ENCODE results near the gene AGFG2. TPM values are rescaled to one million over a fixed set of nuclear protein-coding genes. Genes with fewer than 3 reads are reported as not detected.
A peak's percentile ranks its signal among the peaks of the same experiment; 100 is the strongest.

AGFG2 gene
- total and polyA plus RNA-seq, 10 of the 15 experiments (the other 5 are each of a cell fraction or from before 2014, with no cell fraction given), result 0.90 to 71.5 (median 25.4) TPM

- no peak for TF ChIP-seq YY1 (IDR thresholded peaks at IDR 0.05; ENCODE audit: low read depth, low read length)
- TF ChIP-seq TARDBP (IDR thresholded peaks at IDR 0.05; ENCODE audit: borderline replicate concordance), result no peak
- peak; percentile 100 for TF ChIP-seq PBX3 (IDR thresholded peaks at IDR 0.05; ENCODE audit: insufficient replicate concordance, low read depth, low read length)
- TF ChIP-seq PML (IDR thresholded peaks at IDR 0.05; ENCODE audit: low read length), result no peak
- no peak for TF ChIP-seq IRF5 (IDR thresholded peaks at IDR 0.05; ENCODE audit: borderline replicate concordance)
- no peak for TF ChIP-seq TCF7 (IDR thresholded peaks at IDR 0.05; ENCODE audit: borderline replicate concordance)
- no peak for TF ChIP-seq ASH2L (IDR thresholded peaks at IDR 0.05; ENCODE audit: borderline replicate concordance, low read depth)
- TF ChIP-seq MYB (IDR thresholded peaks at IDR 0.05; ENCODE audit: borderline replicate concordance, low read depth, low read length), result no peak
- peak; percentile 90 for TF ChIP-seq RFX5 (IDR thresholded peaks at IDR 0.05; ENCODE audit: low read depth, low read length)
- no peak; the same call in 1 of the 2 replicates for TF ChIP-seq NKRF (conservative IDR thresholded peaks at IDR 0.05)
- no peak for TF ChIP-seq RCOR1 (conservative IDR thresholded peaks at IDR 0.05; ENCODE audit: low read depth, low read length)
- TF ChIP-seq ATF2 (IDR thresholded peaks at IDR 0.05; ENCODE audit: low read length), result no peak
- TF ChIP-seq NR2C2 (IDR thresholded peaks at IDR 0.05; ENCODE audit: borderline replicate concordance, control insufficient read depth, insufficient read length, low read depth), result no peak
- no peak; the same call in none of the 2 replicates for TF ChIP-seq RELB (IDR thresholded peaks at IDR 0.05; ENCODE audit: low read depth)
- TF ChIP-seq HCFC1 (IDR thresholded peaks at IDR 0.05; ENCODE audit: low read length), result no peak
- TF ChIP-seq BCLAF1 (IDR thresholded peaks at IDR 0.05), result no peak
- no peak for TF ChIP-seq ZNF24 (IDR thresholded peaks at IDR 0.05)
- 0 out of 4 replicates have a peak, but pooled peaks of 1 of the 2 experiments have one; percentile 3 for TF ChIP-seq EP300 (IDR thresholded peaks at IDR 0.05; ENCODE audit: borderline replicate concordance in 1 of 2, control insufficient read depth in 1 of 2, low read depth in 2 of 2, low read length in 2 of 2)
- TF ChIP-seq KDM1A (IDR thresholded peaks at IDR 0.05; ENCODE audit: borderline replicate concordance), result no peak
These were observed 47.4 kb downstream of the AGFG2 start, which contains the start of gene FBXO24 (continued) for GRCh38 chr7:100586266-100587025.

Data from GM12878 (cell line).